ENCODE data around the gene TUBA4A. TPM values are rescaled to one million over a fixed set of nuclear protein-coding genes. Genes with fewer than 3 reads are reported as not detected.

The TUBA4A gene
- total RNA-seq, 6 experiments from 2014 or later: 14.9 to 114 (median 35.6) TPM

DNA sequence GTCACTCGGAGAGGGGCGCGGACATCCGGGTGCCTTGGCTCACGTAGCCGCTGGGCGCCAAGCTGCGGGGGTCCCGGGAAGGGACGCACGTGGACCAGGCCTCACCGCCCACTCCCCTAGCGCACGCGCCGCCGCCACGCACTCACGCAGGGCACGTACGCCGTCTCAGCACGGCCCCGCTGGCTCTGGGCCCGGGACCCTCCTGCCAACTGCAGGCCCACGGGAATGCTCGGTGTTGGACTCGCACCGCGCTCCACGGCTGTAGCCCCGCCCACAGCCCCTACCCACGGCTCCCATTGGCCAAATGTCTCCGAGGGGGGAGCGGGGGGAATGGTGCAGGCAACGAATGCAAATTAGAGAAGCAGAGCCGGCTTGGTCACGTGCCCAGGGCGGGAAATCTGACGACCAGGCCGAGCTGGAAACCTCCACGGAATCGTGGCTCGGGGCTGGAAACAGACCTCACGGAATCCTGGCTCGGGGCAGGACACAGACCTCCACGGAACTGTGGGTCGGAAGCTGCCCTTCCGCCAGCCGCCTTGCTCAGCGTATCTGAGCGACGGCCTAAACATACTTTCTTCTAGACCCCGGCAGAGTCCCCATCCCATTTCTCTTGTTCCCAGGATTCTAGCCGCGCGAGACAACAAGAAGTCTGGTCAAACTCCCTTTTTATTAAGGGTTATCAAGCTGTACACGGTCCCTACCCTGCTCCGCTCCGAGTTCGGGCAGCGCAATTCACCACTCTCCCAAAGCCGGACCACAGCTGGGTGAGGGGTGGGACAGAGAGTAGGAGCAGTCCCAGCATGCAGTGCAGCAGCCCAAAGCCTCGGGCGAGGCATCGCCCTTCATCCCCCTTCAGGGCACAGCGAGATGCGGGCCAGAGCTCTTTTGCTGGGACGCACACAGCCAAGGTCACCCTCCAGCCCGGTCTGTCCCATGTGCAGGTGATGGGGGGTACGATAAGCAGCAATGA, 34.7 kb downstream of the TUBA4A start, which contains the start of gene ABCB6:
Gene ABCB6 (minus strand): TSS at position 227 of the 970 bp plus-strand sequence. CDS start 285 bp downstream, outside the sequence.
- Histone ChIP-seq H3K4me1 (peaks cover 0 to 23% (median 11%) of the 10 kb centered on the region in 4 donors), H3K9me3 (no peaks in the 10 kb centered on the region), H3K36me3 (peaks cover 6 to 53% (median 25%) of the 10 kb centered on the region in 4 donors), H3K27ac (peak within 1 kb of the TSS; percentile 68 to 85 (median 76)), H3K27me3 (no peaks in the 10 kb centered on the region), H3K4me3 (peak within 1 kb of the TSS; percentile 54 to 72 (median 59))
- intact Hi-C loops (cut with DNase I): loop anchor here in 1 of 2 donors (5.0 kb wide), 1 partner anchor 42 kb away; the partner anchor contains the start of genes CNPPD1 and RETREG2
- DNase-seq (peak; percentile 96 to 99 (median 98)), ATAC-seq (peak; percentile 88 to 94 (median 92))
- 42% methylated on average over 23 of the region's 71 CpGs for WGBS (ENCODE audit: insufficient coverage, low coverage, low lambda C conversion rate, missing lambda C conversion rate)
- TF ChIP-seq POLR2A (IDR thresholded peaks at IDR 0.05): peak; percentile 63
- no peak for TF ChIP-seq CTCF (IDR thresholded peaks at IDR 0.05)

DNA sequence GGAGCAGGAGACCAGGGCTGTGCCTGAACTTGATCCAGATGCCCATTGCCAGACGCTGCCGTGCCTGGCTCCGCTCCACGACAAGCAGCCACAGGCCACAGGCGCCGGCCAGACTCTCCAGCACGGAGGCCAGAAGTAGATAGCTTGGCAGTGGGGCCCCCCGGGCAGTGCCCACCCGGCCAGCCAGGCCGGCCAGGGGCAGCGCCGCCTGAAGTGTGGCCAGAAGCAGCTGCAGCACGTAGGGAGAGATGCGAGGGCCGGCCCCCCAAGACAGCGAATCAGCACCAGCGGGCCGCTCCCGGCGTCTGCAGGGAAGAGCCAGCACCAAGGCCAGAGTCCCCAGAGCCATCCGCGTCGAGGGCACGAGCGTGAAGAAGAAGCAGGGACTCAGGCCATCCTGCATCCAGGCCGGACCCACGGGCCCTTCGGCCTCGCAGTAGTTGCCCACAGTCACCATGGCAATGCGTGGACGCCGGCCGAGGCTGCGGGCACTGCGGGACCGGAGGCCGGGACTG, 35.4 kb downstream of the TUBA4A start:
- Histone ChIP-seq H3K4me1 (peaks cover 0 to 23% (median 11%) of the 10 kb centered on the region in 4 donors), H3K9me3 (no peaks in the 10 kb centered on the region), H3K36me3 (peaks cover 0 to 53% (median 19%) of the 10 kb centered on the region in 4 donors), H3K27me3 (no peaks in the 10 kb centered on the region), H3K4me3 (peak overlapping the region; percentile 54 to 72 (median 59)), H3K27ac (peak overlapping the region; percentile 68 to 85 (median 76))
- intact Hi-C loops (cut with DNase I): loop anchor here in 1 of 2 donors (5.0 kb wide), 1 partner anchor 41 kb away; the partner anchor contains the start of genes CNPPD1 and RETREG2
- WGBS (ENCODE audit: insufficient coverage, low coverage, low lambda C conversion rate, missing lambda C conversion rate): 3% methylated on average over 9 of the region's 37 CpGs
- peak; percentile 69 to 87 (median 84) for DNase-seq
- no peak for TF ChIP-seq CTCF (IDR thresholded peaks at IDR 0.05)
- peak; percentile 46 to 70 (median 64) for ATAC-seq

DNA sequence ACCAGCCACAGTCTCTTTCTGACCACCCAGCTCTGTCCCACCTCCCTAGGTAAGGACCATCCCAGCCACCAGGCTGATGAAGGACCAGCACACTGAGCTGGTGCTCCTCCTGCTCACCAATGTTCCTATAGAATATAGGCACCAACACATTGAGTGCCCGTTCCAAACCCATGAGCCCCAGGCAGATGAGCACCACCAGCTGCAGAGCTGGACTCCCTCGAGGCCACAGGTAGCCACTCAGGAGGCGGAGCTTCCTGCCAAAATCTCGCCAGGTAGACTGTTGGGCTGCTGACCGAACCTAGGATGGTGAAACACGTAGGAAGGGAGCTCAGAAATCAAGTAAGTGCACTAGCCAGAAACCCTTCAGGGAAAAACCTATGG, 37.2 kb downstream of the TUBA4A start:
- WGBS (ENCODE audit: insufficient coverage, low coverage, low lambda C conversion rate, missing lambda C conversion rate): 85% methylated on average over 2 of the region's 6 CpGs
- Histone ChIP-seq H3K27ac (no peak overlapping the region), H3K36me3 (peaks cover 0 to 50% (median 8%) of the 10 kb centered on the region in 4 donors), H3K4me1 (peaks cover 0 to 23% (median 11%) of the 10 kb centered on the region in 4 donors), H3K27me3 (no peaks in the 10 kb centered on the region), H3K9me3 (no peaks in the 10 kb centered on the region), H3K4me3 (no peak overlapping the region)
- ATAC-seq (no peak), DNase-seq (no peak)
- intact Hi-C loops (cut with DNase I): loop anchor here in 1 of 2 donors (5.0 kb wide), 1 partner anchor 39 kb away; the partner anchor contains the start of genes CNPPD1 and RETREG2
- TF ChIP-seq POLR2A (IDR thresholded peaks at IDR 0.05) (no peak), CTCF (IDR thresholded peaks at IDR 0.05) (no peak)

- Histone ChIP-seq H3K27me3 (no peaks in the 10 kb centered on the region), H3K27ac (no peak overlapping the region), H3K4me3 (no peak overlapping the region), H3K9me3 (no peaks in the 10 kb centered on the region), H3K36me3 (peaks cover 0 to 45% (median 5%) of the 10 kb centered on the region in 4 donors), H3K4me1 (peaks cover 0 to 23% (median 11%) of the 10 kb centered on the region in 4 donors)
- ATAC-seq: no peak
- DNase-seq: no peak
- intact Hi-C loops (cut with DNase I): loop anchor here in 1 of 2 donors (5.0 kb wide), 1 partner anchor 39 kb away; the partner anchor contains the start of genes CNPPD1 and RETREG2
- TF ChIP-seq POLR2A (IDR thresholded peaks at IDR 0.05): no peak
- TF ChIP-seq CTCF (IDR thresholded peaks at IDR 0.05): no peak
- WGBS (ENCODE audit: insufficient coverage, low coverage, low lambda C conversion rate, missing lambda C conversion rate): 94% methylated on average over 18 of the region's 27 CpGs
These were observed 37.7 kb downstream of the TUBA4A start for GRCh38 chr2:219215871-219216534.
